ENCODE measurements around the gene OR4X1. TPM values are rescaled to one million over a fixed set of nuclear protein-coding genes. Genes with fewer than 3 reads are reported as not detected.
"Not testable (repeated sequence)": the region's sequence is repeated elsewhere in the genome, so short reads cannot be mapped to it uniquely, and the experiment has no call there.

OR4X1 gene
- total RNA-seq, 4 donors from 2014 or later = not detected

DNA sequence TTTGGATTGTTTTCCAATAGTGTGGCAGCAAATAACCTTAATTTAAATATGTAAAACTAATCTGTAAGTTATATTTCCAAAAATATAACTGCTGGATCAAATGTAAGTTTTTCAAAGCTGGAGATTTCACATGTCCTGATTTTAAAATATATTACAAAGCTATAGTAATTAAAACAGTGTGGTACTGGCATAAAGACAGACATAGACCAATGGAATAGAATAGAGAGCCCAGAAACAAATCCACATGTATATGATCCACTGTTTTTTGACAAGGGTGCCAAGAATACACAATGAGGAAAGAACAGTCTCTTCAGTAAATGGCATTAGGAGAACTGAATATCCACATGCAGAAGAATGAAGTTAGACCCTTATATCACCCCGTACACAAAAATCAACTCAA, 14.8 kb upstream of the OR4X1 start:
- TF ChIP-seq, protein P1, sequence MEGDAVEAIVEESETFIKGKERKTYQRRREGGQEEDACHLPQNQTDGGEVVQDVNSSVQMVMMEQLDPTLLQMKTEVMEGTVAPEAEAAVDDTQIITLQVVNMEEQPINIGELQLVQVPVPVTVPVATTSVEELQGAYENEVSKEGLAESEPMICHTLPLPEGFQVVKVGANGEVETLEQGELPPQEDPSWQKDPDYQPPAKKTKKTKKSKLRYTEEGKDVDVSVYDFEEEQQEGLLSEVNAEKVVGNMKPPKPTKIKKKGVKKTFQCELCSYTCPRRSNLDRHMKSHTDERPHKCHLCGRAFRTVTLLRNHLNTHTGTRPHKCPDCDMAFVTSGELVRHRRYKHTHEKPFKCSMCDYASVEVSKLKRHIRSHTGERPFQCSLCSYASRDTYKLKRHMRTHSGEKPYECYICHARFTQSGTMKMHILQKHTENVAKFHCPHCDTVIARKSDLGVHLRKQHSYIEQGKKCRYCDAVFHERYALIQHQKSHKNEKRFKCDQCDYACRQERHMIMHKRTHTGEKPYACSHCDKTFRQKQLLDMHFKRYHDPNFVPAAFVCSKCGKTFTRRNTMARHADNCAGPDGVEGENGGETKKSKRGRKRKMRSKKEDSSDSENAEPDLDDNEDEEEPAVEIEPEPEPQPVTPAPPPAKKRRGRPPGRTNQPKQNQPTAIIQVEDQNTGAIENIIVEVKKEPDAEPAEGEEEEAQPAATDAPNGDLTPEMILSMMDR (IDR thresholded peaks at IDR 0.05) = no peak
- ATAC-seq (ENCODE audit: low FRiP score) (no peak), DNase-seq (ENCODE audit: low spot score) (no peak)

DNA sequence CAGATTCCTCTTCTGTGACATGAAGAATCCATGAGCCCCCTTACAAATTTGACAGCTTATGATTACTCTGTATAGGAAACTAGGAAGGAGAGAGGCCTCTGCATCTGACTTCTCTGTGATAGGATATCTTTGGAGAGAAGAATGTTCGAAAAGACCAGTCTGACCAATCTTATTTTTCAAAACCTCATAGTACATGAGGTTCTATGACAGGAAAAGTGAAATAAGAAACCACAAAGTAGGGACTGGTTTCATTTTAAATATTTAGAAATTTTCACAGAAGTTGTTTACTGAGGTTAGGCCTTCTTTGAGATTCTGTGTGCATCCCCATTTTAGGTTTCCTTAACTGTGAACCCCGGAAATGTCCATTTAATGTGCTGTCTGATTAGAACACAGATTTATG, 2.1 kb upstream of the OR4X1 start:
- ATAC-seq (ENCODE audit: low FRiP score) = no peak
- DNase-seq (ENCODE audit: low spot score) = no peak
- TF ChIP-seq, protein P1 (IDR thresholded peaks at IDR 0.05) = no peak

DNA sequence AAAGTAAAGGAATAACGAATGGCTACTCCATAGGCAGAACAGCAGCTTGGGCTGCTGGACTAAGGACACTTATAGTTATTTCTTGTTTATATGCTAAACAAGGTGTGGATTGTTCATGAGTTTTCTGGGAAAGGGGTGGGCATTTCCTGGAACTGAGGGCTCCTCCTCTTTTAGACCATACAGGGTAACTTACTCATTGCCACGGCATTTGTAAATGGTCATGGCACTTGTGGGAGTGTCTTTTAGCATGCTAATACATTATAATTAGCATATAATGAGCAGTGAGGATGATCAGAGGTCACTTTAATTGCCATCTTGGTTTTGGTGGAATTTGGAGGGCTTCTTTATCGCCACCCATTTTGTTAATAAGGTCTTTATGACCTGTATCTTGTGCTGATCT, 7.0 kb downstream of the OR4X1 start:
- TF ChIP-seq, protein P1 (IDR thresholded peaks at IDR 0.05) = no peak
- ATAC-seq (ENCODE audit: low FRiP score) = no peak
- DNase-seq (ENCODE audit: low spot score) = no peak

DNA sequence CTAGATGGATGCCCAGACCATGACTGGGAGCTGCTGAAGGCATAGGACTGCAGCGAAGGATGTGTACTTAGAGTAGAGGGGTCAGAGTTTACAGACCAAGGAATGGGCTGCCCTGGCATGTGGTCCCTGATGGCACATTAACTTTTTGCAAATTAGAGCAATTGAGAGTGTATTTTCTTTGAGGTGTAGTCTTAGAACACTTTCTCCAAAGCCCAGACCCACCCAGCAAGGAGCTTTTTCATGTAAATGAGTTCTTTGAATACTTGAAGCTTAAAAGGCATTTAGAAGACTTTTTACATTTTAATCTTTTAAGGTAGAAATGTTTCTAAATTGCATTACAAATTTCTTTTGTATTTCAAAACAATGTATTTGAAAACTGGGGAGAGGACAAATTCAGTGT, 8.9 kb downstream of the OR4X1 start:
- no peak for ATAC-seq (ENCODE audit: low FRiP score)
- TF ChIP-seq, protein P1 (IDR thresholded peaks at IDR 0.05) = no peak
- DNase-seq (ENCODE audit: low spot score) = no peak

DNA sequence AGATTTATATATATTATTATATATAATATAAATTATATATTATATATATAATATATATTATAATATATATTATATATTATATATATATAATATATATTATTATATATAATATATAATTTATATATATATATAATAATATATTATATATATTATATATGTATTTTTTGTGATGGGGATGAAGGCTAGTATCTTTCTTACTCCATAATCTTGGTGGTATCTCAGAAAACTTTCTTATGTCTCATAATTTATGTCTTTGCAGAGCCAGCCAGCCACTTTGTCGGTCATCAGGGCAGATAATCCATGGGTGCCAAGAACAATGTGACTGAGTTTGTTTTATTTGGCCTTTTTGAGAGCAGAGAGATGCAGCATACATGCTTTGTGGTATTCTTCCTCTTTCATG, 42.3 kb downstream of the OR4X1 start, which contains the start of gene OR4S1:
Gene OR4S1, plus strand, starts transcription at position 301 of the 400 bp plus-strand sequence. Its CDS starts 0 bp downstream, at position 301.
- TF ChIP-seq, protein P1 (IDR thresholded peaks at IDR 0.05) = no peak
- ATAC-seq (ENCODE audit: low FRiP score) = no peak
- no peak for DNase-seq (ENCODE audit: low spot score)

DNA sequence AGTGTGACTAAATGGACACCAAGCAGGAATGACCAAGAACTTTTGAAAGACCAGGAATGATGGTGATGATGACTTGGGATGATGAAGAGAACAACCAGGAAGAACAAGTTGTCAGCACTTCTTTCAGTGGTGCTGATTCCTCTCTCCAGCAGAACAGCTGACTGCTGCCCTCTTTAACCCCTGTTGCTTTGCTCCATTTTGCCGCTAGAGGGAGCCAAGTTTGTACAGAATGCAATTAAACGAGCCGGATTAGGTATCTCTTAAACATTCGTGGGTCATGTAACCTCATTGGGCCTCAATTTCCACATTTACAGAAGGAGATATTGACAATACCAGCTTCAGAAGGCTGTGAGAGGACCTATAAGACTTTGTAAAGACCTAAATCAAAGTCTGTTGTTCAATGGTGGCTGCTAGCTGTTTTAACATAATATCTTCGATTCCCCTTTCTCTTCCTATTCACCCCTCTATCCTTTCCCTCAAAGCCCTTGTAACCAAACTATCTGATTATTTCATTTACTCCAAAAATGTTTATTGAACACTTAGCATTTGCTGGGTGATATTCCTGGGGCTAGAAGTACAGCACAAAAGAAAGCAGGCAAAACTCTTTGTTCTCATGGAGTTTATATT, 44.2 kb downstream of the OR4X1 start:
- DNase-seq (ENCODE audit: low spot score) = peak; percentile 55
- TF ChIP-seq, protein P1 (IDR thresholded peaks at IDR 0.05) = peak in 1 of 3 donors; percentile 15

DNA sequence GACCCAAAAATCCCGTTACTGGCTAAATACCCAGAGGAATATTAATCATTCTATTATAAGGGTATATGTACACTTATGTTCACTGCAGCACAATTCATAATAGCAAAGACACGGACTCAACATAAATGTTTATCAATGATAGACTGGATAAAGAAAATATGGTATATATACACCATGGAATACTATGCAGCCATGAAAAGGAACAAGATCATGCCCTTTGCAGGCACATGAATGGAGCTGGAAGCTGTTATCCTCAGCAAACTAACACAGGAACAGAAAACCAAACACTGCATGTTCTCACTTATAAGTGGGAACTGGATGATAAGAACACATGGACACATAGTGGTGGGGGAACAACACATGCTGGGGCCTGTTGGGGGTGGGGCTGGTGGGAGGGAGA, 49.9 kb downstream of the OR4X1 start:
- DNase-seq (ENCODE audit: low spot score); ATAC-seq (ENCODE audit: low FRiP score): not testable (repeated sequence)

More for the DNA sequence above, 44.2 kb downstream of the OR4X1 start:
- ATAC-seq (ENCODE audit: low FRiP score) = no peak

Other genes with a start within 250 kb of the OR4X1 start
- gene OR4B1, start 47.1 kb upstream of the OR4X1 start, total RNA-seq = not detected
- not detected for gene OR4X2, start 18.8 kb upstream of the OR4X1 start, total RNA-seq
- not detected for gene OR4S1, start 42.4 kb downstream of the OR4X1 start, total RNA-seq
- gene OR4C3, start 61.1 kb downstream of the OR4X1 start, total RNA-seq = not detected
- gene OR4C5, start 102.6 kb downstream of the OR4X1 start, total RNA-seq = not detected
- gene OR4A47, start 224.9 kb downstream of the OR4X1 start, total RNA-seq = not detected

Measured in omental fat pad (tissue), 4 donors.